ENCODE results near the gene MAN1B1.

DNA sequence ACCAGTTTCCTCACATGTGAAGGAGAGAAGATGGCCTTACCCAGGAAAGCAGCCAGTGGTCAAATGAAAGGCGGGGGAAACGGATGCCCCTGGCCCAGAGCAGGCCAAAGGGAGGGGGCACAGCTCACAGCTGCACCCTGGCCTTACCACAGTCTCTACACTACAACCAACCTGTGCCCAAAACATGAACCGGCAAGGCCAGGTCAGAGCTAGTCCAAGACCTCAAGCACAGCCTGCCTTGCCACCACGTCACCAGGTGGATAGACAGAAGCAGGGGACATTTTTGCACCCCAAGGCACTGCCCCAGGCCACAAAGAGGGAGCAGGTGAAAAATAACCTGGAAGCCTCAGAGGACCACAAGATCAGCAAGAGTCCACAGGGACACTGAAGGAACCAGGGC lies 56.7 kb downstream of the MAN1B1 start:
- TF ChIP-seq POLR2AphosphoS5 (IDR thresholded peaks at IDR 0.05; ENCODE audit: low read depth, low read length) (no peak), TAF1 (IDR thresholded peaks at IDR 0.05; ENCODE audit: borderline replicate concordance, insufficient read depth, low read length) (no peak), SIN3A (IDR thresholded peaks at IDR 0.05; ENCODE audit: borderline replicate concordance, insufficient read depth, low read length) (no peak), FOXP2 (optimal IDR thresholded peaks at IDR 0.05; ENCODE audit: borderline replicate concordance, extremely low read depth, extremely low read length, insufficient read depth) (no peak)
- TF ChIP-seq, protein P1, sequence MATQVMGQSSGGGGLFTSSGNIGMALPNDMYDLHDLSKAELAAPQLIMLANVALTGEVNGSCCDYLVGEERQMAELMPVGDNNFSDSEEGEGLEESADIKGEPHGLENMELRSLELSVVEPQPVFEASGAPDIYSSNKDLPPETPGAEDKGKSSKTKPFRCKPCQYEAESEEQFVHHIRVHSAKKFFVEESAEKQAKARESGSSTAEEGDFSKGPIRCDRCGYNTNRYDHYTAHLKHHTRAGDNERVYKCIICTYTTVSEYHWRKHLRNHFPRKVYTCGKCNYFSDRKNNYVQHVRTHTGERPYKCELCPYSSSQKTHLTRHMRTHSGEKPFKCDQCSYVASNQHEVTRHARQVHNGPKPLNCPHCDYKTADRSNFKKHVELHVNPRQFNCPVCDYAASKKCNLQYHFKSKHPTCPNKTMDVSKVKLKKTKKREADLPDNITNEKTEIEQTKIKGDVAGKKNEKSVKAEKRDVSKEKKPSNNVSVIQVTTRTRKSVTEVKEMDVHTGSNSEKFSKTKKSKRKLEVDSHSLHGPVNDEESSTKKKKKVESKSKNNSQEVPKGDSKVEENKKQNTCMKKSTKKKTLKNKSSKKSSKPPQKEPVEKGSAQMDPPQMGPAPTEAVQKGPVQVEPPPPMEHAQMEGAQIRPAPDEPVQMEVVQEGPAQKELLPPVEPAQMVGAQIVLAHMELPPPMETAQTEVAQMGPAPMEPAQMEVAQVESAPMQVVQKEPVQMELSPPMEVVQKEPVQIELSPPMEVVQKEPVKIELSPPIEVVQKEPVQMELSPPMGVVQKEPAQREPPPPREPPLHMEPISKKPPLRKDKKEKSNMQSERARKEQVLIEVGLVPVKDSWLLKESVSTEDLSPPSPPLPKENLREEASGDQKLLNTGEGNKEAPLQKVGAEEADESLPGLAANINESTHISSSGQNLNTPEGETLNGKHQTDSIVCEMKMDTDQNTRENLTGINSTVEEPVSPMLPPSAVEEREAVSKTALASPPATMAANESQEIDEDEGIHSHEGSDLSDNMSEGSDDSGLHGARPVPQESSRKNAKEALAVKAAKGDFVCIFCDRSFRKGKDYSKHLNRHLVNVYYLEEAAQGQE (IDR thresholded peaks at IDR 0.05; ENCODE audit: insufficient read depth in 1 of 2, low read depth in 2 of 2, low read length in 2 of 2), result no peak
